Neuronal stem cell (in vitro differentiated cells): ENCODE data around the gene FBXL20.
"Not testable (repeated sequence)": the region's sequence is repeated elsewhere in the genome, so short reads cannot be mapped to it uniquely, and the experiment has no call there.

ENCODE experiments used
- DNase-seq: peaks from one replicate; pipeline ENCODE4 v3.0.0-alpha.2; 2013; ENCODE audit warnings: low spot score
- H2AFZ ChIP-seq: one replicate; pipeline ENCODE4 v1.6.1; 2013; ENCODE audit warnings: mild to moderate bottlenecking, low read length, inconsistent platforms
- H2AK5ac ChIP-seq: 2 replicates; pipeline ENCODE4 v1.6.1; 2013; ENCODE audit warnings: low read depth, mild to moderate bottlenecking, inconsistent platforms, low read length, moderate library complexity, mixed read lengths
- H2BK120ac ChIP-seq: 2 replicates; pipeline ENCODE4 v1.6.1; 2013; ENCODE audit warnings: low read depth, mild to moderate bottlenecking, inconsistent platforms, low read length, moderate library complexity, mixed read lengths
- H2BK12ac ChIP-seq: one replicate; pipeline ENCODE4 v1.6.1; 2013; ENCODE audit warnings: low read length, inconsistent platforms
- H2BK15ac ChIP-seq: 2 replicates; pipeline ENCODE4 v1.6.1; 2013; ENCODE audit warnings: mild to moderate bottlenecking, low read length, inconsistent platforms, mixed read lengths
- H2BK5ac ChIP-seq: one replicate; pipeline ENCODE4 v1.6.1; 2013; ENCODE audit warnings: inconsistent platforms, mild to moderate bottlenecking, low read length, moderate library complexity
- H3K14ac ChIP-seq: one replicate; pipeline ENCODE4 v1.6.1; 2013; ENCODE audit warnings: low read length, inconsistent platforms
- H3K18ac ChIP-seq: 2 replicates; pipeline ENCODE4 v1.6.1; 2013; ENCODE audit warnings: low read length, inconsistent platforms
- H3K23ac ChIP-seq: 2 replicates; pipeline ENCODE4 v1.6.1; 2013; ENCODE audit warnings: low read depth, mild to moderate bottlenecking, mixed read lengths, low read length, inconsistent platforms; ENCODE audit not compliant: poor library complexity
- H3K27ac ChIP-seq: replicated peaks from 3 replicates; pipeline ENCODE4 v1.5.1; 2013; ENCODE audit warnings: low read length, inconsistent platforms
- H3K27me3 ChIP-seq, 3 experiments: 2 replicates each; pipeline ENCODE4 v1.6.1; 2013; ENCODE audit warnings: low read length in 3 of 3, mild to moderate bottlenecking in 2 of 3, inconsistent platforms in 1 of 3, low read depth in 1 of 3, mixed read lengths in 1 of 3, moderate library complexity in 1 of 3; ENCODE audit not compliant: control insufficient read depth in 3 of 3, insufficient read depth in 3 of 3
- H3K36me3 ChIP-seq, 2 donors: replicated peaks in 1 of 2; 2 replicates each; pipeline ENCODE4 v1.6.1; 2013; ENCODE audit warnings: low read length in 2 of 2; ENCODE audit not compliant: control insufficient read depth in 2 of 2, insufficient read depth in 2 of 2
- H3K4ac ChIP-seq: 2 replicates; pipeline ENCODE4 v1.6.1; 2013; ENCODE audit warnings: inconsistent platforms, mild to moderate bottlenecking, low read length, moderate library complexity
- H3K4me1 ChIP-seq, 2 donors: 1 replicate in 1 of 2; 2 replicates in 1 of 2; pipeline ENCODE4 v1.6.1; 2013; ENCODE audit warnings: low read length in 2 of 2, low read depth in 1 of 2; ENCODE audit not compliant: control insufficient read depth in 2 of 2, insufficient read depth in 1 of 2
- H3K4me2 ChIP-seq: one replicate; pipeline ENCODE4 v1.6.1; 2013; ENCODE audit warnings: mild to moderate bottlenecking, low read length, inconsistent platforms; ENCODE audit not compliant: insufficient read depth, poor library complexity, severe bottlenecking
- H3K4me3 ChIP-seq, 2 donors: 2 replicates each; pipeline ENCODE4 v1.5.1; 2013; ENCODE audit warnings: low read length in 2 of 2, mild to moderate bottlenecking in 2 of 2, inconsistent platforms in 1 of 2, moderate library complexity in 1 of 2
- H3K79me1 ChIP-seq: one replicate; pipeline ENCODE4 v1.6.1; 2013; ENCODE audit warnings: low read depth, mild to moderate bottlenecking, inconsistent platforms, low read length, moderate library complexity
- H3K9ac ChIP-seq: one replicate; pipeline ENCODE4 v1.6.1; 2013; ENCODE audit warnings: mild to moderate bottlenecking, low read depth, low read length, inconsistent platforms; ENCODE audit not compliant: poor library complexity
- H3K9me3 ChIP-seq, 2 donors: replicated peaks in 1 of 2; 2 replicates each; pipeline versions ENCODE3 to v1.6.1; 2013; ENCODE audit warnings: low read length in 2 of 2, mild to moderate bottlenecking in 2 of 2, inconsistent platforms in 1 of 2, low read depth in 1 of 2, mixed read lengths in 1 of 2, moderate library complexity in 1 of 2; ENCODE audit not compliant: control insufficient read depth in 2 of 2, insufficient read depth in 1 of 2
- H4K8ac ChIP-seq: one replicate; pipeline ENCODE4 v1.6.1; 2013; ENCODE audit warnings: low read depth, mild to moderate bottlenecking, inconsistent platforms, low read length, moderate library complexity
- H4K91ac ChIP-seq: one replicate; pipeline ENCODE4 v1.6.1; 2013; ENCODE audit warnings: low read length, low read depth, mild to moderate bottlenecking, inconsistent platforms; ENCODE audit not compliant: poor library complexity
- WGBS, 2 donors: extraction: QIAGEN DNeasy Blood & Tissue Kit; methylation state at CpG; one replicate each; pipeline ENCODE4 v1.1.7; 2013; ENCODE audit warnings: missing lambda C conversion rate in 2 of 2, mixed read lengths in 1 of 2; ENCODE audit not compliant: insufficient read length in 2 of 2, insufficient replicate concordance in 1 of 2; ENCODE audit errors: extremely low coverage in 2 of 2; 5-methylcytosine and 5-hydroxymethylcytosine counted together

FBXL20 gene

DNA sequence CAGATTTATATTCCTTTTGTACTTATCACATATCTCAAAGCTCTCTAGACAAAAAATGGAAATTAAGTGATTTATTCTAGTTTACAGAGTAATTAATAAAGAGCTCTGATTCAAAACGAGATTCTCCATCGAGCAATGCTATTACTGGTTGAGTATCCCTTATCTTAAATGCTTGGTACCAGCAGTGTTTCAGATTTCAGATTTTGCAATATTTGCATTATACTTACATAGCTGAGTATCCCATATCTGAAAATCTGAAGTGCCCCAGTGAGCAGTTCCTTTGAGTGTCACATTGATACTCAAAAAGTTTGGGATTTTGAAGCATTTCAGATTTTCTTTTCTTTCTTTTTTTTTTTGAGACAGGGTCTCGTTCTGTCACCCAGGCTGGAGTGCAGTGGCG is 118.3 kb downstream of the FBXL20 start:
- no peak overlapping the region for H3K18ac ChIP-seq

DNA sequence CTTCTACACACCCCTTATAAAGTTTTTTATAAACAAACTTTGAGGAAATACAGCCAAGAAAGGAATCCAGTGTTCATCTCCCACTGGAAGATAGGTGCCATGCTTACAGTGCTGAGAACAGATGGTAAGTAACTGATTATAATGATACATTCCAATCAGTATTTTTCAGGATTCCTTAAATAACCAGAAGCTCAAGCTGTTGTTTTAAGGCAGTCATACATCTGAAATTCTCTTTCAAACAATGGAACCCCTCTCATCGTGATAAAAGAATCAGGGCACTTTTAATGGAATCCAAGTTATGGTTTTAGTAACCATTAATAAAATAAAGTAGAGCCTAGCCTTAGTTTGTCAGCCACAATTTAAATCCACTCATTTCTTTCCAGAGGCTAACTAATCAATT is 119.6 kb downstream of the FBXL20 start:
- Histone ChIP-seq H3K27ac (no peak overlapping the region), H2AK5ac (no peak overlapping the region), H3K27me3 (no peaks in the 10 kb centered on the region), H3K14ac (no peak overlapping the region), H3K9ac (no peak overlapping the region), H3K4ac (no peak overlapping the region), H3K79me1 (no peaks in the 10 kb centered on the region), H2BK15ac (no peak overlapping the region), H2AFZ (no peak overlapping the region), H4K91ac (no peak overlapping the region), H3K18ac (no peak overlapping the region), H2BK12ac (no peak overlapping the region), H3K4me3 (no peak overlapping the region), H2BK5ac (no peak overlapping the region), H3K9me3 (no peaks in the 10 kb centered on the region), H3K4me2 (no peak overlapping the region), H2BK120ac (no peak overlapping the region), H3K4me1 (no peaks in the 10 kb centered on the region), H3K23ac (no peak overlapping the region), H3K36me3 (peaks cover 2 to 65% of the 10 kb centered on the region in 2 donors), H4K8ac (no peak overlapping the region)
- WGBS, 2 donors, result no CpG with 5 or more reads among the region's 1 CpG
- DNase-seq, result no peak

More for the DNA sequence above, 118.3 kb downstream of the FBXL20 start:
- no peak overlapping the region for H3K9ac ChIP-seq
- no peak for DNase-seq
- no peak overlapping the region for H4K91ac ChIP-seq
- H4K8ac ChIP-seq, result no peak overlapping the region
- peaks cover 2 to 55% of the 10 kb centered on the region in 2 donors for H3K36me3 ChIP-seq
- WGBS, 2 donors, result no CpG with 5 or more reads among the region's 4 CpGs
- H3K23ac ChIP-seq, result no peak overlapping the region
- H3K27ac ChIP-seq, result no peak overlapping the region
- H3K4ac ChIP-seq, result no peak overlapping the region
- no peak overlapping the region for H2BK12ac ChIP-seq
- no peak overlapping the region for H2AFZ ChIP-seq
- no peak overlapping the region for H2BK15ac ChIP-seq
- H3K27me3 ChIP-seq, result no peaks in the 10 kb centered on the region
- H2BK5ac ChIP-seq, result no peak overlapping the region
- no peaks in the 10 kb centered on the region for H3K4me1 ChIP-seq
- no peak overlapping the region for H2AK5ac ChIP-seq
- H3K14ac ChIP-seq, result no peak overlapping the region
- no peak overlapping the region for H3K4me2 ChIP-seq
- no peak overlapping the region for H3K4me3 ChIP-seq
- no peaks in the 10 kb centered on the region for H3K79me1 ChIP-seq
- no peak overlapping the region for H2BK120ac ChIP-seq
- no peaks in the 10 kb centered on the region for H3K9me3 ChIP-seq

DNA sequence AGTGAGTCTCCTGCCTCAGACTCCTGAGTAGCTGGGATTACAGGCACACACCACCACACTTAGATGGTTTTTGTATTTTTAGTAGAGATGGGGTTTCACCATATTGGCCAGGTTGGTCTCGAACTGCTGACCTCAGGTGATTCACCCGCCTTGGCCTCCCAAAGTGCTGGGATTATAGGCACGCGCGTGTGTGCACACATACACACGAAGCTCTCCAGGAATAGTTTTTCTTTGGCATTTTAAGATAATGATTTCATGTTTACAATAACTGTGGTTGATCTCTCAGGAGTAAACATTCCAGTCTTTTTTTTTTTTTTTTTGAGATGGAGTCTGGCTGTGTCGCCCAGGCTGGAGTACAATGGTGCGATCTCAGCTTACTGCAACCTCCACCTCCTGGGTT is 123.2 kb downstream of the FBXL20 start:
- not testable (repeated sequence) for H3K4ac ChIP-seq, H3K23ac ChIP-seq, H3K9me3 ChIP-seq, H3K18ac ChIP-seq, H3K4me1 ChIP-seq, H2BK5ac ChIP-seq, H3K14ac ChIP-seq, H2AK5ac ChIP-seq, H3K4me2 ChIP-seq, H2BK120ac ChIP-seq, H3K4me3 ChIP-seq, H3K27ac ChIP-seq, H2BK12ac ChIP-seq, H3K27me3 ChIP-seq, DNase-seq, H4K8ac ChIP-seq, H2AFZ ChIP-seq, H3K79me1 ChIP-seq, H4K91ac ChIP-seq, H2BK15ac ChIP-seq, H3K9ac ChIP-seq
- peaks cover 4 to 74% of the 10 kb centered on the region in 2 donors for H3K36me3 ChIP-seq
- no CpG with 5 or more reads among the region's 8 CpGs for WGBS, 2 donors

DNA sequence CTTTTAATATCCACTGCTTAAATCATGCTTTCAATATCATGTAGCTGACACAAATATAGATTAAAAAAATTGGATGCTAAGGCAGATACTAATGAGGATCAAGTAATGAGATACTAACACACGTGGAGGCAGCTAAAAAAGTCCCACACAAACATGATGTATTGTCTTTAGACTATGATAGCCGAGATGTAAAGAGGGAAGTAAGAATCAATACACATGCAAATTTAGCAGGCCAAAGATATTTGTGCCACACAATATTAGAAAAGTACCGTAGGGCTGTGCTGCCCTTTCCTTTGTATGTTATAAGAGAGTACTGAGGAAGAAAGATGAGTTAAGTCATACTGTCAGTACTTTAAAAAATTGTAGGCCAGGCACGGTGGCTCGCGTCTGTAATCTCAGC is 124.3 kb downstream of the FBXL20 start:
- Histone ChIP-seq H2AFZ (no peak overlapping the region), H3K9ac (no peak overlapping the region), H2BK5ac (no peak overlapping the region), H3K9me3 (no peaks in the 10 kb centered on the region), H3K4ac (no peak overlapping the region), H2BK12ac (no peak overlapping the region), H2BK15ac (no peak overlapping the region), H3K18ac (no peak overlapping the region), H4K91ac (no peak overlapping the region), H3K23ac (no peak overlapping the region), H3K27ac (no peak overlapping the region), H3K36me3 (peaks cover 2 to 78% of the 10 kb centered on the region in 2 donors), H2AK5ac (no peak overlapping the region), H3K4me3 (no peak overlapping the region), H3K27me3 (no peaks in the 10 kb centered on the region), H3K4me2 (no peak overlapping the region), H3K14ac (no peak overlapping the region), H3K79me1 (no peaks in the 10 kb centered on the region), H2BK120ac (no peak overlapping the region), H3K4me1 (no peaks in the 10 kb centered on the region), H4K8ac (no peak overlapping the region)
- WGBS, 2 donors, result no CpG with 5 or more reads among the region's 6 CpGs
- DNase-seq, result no peak
